Stimulated activated CD4-positive, alpha-beta T cell treated with anti-CD3 and anti-CD28 coated beads, Interleukin-2, amount 100 ng/mL, for 4 hours (primary cell): ENCODE measurements around the gene GLB1L2.

ENCODE experiments used
- DNase-seq: peaks from one replicate; pipeline ENCODE4 v3.0.0-alpha.2; 2020; ENCODE audit warnings: low read depth

GLB1L2 gene

DNA sequence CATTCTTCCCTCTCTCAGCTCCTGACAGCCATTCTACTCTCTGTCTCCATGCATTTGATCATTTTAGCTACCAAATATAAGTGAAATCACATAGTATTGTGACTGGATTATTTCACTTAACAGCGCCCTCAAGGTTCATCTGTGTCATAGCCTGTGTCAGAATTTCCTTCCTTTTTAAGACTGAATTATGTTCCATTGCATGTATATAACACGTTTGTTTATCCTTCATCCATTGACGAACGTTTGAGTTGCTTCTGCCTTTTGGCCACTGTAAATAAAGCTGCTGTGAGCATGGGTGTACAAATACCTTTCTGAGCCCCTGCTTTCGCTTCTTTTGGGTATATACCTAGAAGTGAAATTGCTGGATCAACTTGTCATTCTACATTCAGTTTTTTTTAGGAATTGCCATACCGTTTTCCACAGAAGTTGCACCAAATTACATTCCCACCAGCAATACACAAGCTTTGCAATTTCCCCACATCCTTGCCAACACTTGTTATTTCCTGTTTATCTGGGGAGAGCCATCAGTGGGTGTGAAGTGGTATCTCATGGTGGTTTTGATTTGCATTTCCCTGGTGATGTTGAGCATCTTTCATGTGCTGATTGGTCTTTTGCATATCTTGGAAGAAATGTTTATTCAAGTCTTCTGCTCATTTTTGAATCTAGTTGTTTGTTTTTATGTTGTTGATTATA is 17.5 kb downstream of the GLB1L2 start:
- no peak for DNase-seq

DNA sequence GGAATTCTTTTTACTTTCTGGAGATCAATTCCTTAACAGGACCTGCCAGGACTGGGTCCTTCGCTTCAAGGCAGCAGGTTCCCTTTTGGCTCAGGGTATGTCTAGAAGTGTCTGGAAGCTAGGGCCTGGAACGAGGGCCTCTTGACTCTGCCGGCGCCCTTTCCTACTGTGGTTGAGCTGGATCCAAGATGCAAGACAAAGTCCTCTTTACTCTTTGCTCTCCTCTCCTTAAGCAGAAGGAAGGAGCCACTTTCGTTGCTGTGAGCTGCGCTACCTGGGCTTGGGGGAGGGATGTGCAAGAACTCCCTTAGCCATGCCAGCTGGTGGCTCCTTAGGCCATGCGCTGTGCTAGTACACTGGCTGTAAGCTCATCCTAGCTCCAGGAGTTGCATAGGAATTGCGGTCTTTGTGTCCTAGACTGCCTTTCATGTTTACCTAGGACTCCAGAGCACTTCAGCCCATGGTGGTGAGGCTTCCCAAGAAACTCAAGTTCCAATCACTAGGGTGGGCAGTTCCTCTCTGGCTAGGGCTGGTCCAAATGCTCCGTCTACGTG is 18.1 kb downstream of the GLB1L2 start:
- DNase-seq = no peak

DNA sequence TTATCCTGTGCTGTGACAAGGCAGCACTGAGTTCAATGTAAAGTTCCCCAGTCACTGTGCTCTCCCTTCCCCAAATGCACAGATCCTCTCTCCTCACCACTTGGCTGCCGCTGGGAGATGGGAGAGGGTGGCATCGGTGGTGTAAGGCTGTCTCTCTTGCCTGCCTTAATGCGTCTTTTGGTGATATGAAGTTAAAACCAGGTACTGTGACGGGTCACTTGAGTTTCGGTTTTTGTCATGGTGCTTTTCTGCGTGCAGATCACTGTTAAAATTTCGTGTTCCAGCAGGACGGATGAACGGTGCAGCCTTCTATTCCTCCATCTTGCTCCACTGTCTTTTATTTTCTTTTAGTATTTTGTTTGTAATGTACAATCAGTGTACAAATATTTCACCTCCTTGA is 18.6 kb downstream of the GLB1L2 start:
- no peak for DNase-seq

DNA sequence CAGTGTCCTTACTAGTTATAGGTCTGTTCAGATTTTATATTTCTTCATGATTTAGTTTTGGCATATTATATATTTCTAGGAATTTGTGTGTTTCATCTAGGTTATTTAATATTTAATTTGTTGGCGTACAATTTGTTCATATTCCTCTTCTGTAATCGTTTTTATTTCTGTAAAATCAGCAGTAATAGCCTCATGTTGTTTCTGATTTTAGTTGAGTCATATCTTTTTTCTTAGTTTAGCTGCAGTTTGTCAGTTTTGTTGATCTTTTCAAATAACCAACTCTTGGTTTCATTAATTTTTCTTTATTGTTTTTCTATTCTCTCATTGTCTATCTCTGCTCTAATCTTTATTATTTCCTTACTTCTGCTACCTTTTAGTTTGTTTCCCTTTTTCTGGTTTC is 20.3 kb downstream of the GLB1L2 start:
- DNase-seq = no peak

DNA sequence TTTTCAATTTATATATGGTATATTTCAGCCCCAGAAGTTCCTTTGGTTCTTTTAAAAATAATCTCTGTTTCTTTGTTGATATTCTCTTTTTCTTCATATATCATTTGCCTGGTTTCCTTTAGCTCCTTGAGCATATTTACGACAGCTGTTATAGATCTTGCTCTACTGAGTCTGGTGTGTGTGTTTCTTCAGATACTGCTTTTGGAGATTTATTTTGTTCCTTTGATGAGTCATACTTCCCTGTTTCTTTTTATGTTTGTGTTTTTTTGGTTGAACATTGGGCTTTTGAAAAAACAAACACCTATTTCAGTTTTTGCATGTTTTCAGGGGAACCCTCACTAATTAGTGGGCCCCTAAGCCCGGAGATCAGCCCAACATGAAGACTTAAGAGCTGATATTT is 23.3 kb downstream of the GLB1L2 start:
- DNase-seq = no peak

DNA sequence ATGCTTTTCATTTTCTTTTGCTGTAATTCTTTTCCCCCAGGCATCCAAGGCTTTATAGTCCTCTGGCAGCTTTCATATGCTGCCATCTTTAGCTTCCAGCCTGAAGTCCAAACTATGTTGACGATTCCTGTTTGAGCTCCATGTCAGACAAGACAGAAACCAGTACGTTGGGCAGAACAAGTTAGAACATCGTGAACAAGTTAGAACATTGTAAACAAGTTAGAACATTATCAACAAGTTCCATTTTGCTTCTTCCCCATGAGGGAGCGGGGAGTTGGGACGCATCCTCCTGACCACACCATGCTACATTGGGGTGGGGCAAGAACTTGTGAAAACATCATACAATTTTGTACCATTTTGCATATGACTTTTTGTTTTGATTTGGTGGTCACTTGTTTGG is 23.9 kb downstream of the GLB1L2 start:
- no peak for DNase-seq

DNA sequence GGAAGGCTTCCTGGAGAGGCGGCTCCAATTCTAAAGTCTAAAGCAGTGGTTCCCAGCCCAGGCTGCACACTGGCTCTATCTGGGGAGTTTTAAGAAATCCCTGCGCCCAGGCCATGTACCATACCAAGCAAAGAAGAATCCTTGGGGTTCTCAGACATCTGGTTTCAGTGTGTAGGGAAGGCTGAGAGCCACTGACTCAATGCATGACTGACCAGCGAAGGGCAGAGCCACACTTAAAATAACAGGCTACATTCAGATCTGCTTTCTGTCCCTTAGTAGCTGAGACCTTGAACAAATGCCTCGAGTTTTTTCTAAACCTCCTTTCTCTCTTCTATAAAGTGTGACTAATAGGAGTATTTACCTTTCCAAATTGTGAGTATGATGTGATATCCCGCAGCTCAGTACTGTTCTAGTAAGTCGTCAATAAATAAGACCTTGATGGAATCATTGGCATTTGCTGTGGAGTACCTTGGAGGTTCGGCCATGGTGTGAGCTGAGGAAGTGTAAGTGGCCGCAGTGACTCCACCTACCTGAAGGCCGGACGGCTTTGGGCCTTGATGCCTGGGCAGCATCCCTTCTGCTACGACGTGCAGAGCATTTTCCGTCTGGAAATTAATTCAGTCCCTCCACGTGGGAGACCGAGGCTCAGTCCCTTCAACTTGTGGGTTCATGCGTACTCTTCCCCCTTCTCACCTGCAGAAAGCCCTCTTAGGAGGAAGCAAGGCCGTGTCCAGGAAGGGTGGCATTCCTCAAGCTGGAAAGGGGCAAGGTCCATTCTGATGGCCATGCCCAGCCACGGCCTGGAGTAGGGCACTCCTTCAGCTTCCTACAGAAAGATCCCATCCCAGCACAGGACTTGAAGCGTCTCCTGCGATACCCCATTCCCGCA is 25.1 kb downstream of the GLB1L2 start:
- DNase-seq = no peak

DNA sequence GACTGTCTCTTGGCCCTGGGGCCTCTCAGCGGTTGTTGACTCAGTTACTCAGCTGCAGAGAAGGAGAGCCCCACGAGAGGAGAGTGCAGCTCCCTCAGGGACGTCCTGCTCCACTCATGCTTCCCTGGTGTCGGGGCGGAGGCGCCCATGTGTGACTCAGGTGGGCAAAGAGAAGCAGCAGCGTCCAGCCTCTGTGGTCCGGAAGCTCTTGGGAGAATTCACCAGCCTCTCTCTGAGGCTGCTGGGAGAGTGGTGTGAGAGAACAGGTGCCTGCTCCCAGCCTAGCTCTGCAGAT is 25.7 kb downstream of the GLB1L2 start:
- no peak for DNase-seq

DNA sequence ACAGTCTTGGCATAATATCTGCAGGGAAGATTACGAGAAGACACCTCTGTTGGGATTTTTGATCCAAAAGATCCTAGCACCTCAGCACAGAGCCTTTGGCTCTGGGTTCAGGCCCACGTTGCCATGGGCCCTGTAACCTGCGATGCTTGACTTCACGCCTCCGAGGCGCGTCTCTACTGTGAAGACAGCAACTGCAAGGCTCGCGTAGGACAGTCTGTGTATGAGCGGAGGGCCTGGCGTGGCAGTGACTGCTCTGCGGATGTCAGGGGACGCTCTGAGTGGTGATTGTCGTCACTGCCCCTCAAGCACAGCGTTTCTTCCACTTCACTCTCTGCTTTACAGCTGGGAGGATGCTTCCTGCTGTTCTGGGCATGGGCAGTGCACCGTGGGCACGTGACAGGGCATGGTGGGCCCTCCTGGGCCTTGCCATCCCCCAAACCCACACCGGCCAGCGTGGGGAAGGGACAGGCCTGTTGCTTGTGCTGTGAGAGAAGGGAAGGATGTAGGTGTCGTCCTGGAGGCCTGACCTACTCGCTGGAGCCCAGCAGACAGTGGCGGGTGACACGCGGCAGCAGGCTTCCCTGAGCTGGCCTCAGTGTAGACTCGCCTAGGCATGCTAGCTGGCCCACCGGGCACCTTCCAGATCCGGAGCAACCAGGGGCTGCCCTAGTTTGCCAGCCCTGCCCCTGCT is 26.5 kb downstream of the GLB1L2 start:
- no peak for DNase-seq

DNA sequence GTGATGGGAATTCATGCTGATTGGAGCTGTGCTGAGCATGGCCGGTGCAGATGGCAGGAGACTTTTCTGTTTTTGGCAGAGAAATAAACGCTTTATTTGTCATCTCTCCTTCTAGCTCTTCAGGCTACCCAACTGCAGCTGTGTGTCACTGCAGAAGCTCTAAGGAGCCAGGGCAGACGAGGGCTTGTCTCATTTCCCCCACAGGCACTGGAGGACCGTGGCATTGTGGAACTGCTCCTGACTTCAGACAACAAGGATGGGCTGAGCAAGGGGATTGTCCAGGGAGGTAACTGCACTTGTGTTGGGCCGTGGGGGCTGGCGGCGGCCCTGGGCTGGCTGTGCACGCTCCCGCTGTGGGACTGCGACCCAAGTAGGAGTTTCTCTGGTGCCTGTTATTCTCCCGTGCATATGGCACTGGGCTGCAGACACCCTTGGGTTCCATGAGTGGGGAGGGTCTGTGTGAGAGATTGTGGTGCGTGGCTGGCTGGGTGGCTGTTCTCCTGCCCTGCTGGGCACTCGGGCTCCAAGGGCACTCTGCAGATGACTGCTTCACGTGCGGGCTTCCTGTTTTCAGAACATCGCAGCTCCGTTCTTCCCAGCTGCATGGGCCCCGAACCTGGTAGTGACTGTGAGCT is 27.2 kb downstream of the GLB1L2 start:
- DNase-seq = no peak

DNA sequence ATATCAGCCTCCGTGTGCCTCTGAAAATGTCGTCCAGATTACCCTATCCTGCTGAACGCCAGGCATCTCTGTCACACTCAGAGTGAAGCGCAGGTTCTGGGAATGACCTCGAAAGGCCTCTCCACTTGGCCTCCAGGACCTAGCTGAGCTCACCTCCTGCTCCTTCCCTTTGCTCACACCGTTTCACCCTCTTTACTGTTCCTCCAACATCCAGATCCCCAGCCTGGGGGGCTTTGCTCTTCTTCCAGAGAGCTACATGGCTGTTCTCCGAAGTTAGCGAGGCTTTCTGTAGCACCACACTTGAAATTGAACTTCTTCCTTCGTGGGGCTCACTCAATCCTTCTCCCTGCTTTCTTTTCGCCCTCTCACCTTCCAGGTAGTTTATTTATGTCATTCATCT is 27.9 kb downstream of the GLB1L2 start:
- DNase-seq = no peak

DNA sequence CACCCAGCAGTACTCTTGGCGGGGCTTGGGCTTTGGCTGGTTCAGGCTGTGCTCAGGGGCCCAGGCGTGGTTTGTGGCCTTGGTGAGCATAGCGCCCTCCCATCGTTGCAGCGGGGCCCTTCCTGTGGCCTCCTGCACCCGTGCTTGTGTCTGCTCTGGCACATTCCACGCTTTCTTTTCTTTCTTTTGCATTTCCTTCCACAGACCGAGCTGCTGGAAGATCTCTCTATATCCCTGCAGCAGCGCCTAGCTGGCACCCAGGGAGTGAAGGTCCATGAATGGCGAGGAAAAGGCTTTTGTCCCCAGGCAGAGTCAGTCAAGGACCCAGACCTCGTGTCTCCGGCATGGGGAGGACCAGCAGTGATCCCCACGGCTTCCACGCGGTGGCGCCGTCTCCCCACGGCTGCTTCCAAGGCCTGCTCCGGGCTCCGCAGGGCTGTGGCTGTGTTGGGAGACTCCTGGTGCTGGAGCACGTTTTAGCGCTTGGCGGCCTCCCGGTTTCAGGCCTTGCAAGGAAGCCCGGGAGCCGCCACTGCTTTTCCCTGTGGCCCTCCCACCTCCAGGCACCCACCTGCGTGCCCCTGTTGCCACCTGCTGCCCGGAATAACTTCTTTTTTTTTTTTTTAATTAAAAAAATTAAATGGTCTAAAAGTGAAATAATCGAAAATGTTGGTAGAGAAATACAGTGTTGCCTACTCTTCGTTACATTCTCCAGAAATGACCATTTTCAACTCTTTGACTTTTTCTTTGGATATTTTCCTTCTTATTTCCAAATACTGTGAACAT is 28.5 kb downstream of the GLB1L2 start:
- peak; percentile 51 for DNase-seq

DNA sequence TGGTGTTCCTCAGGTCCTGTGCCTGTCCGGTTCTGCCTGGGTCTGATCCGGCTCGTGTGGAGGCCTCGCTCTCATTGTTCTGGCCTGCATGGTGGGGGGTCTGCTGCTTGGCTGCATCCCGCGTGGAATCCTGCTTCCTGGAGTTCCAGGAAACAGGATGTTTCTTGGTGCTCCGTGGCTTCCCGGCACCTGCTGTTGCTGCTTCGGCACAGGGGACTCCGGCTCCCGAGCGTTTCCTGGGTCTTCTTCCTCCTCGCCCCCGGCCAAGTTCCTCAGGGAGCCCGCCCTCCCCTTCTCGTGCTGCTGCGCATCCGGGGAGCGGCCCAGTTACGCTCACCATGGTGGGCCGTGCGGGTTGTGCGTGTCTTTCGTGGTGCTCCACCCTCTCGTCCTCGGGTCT is 29.9 kb downstream of the GLB1L2 start:
- no peak for DNase-seq

DNA sequence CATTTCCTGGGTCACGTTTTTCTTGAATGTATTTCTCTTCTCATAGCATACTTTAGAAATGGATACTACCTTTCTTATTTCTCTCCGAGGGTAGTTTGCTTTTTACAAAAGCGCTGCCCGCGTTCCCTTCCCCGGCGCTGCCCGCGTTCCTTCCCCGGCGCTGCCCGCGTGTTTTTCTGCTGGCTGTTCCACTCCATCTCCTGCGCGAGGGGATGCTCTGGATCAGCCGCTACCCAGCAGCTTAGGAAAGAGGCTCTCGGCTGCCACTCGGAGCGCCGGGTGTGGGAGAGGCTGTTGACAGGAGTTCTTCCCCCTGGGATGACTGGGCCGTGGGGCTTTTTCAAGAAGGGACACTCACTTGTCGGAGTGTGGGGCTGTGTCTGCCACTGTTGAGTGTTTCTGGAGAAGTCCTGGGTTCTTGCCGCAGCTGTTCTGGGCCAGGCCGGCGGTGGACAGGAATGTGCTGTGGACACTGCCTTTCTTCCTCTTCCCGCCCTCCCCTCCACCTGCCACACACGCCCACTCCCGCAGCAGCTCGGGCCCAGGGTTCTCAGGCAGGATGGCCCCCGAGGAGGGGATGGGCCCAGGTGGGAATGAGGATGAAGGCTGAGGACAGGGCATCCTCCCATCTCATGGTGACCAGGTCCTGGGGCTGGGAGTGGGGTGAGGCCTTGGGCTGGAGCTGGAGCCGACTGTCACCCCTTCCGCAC is 30.6 kb downstream of the GLB1L2 start:
- no peak for DNase-seq

DNA sequence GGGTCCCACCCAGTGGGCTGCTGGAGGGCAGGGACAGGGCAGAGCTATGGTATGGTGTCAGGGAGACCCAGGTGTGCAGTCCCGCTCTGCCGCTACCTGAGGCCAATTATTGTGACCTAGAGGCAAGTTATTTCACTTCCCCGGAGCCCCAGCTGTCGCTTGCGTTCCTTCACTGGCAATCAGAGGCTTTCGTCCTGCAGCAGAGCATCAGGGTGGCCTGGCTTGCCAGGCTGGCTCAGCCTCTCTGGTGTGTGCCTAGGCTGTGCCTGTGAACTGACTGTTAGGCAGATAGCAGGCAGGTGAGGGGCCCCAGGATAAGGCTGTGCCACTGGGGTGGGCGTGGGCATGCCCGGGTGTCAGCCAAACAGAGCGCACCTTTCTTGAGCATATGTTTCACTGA is 31.4 kb downstream of the GLB1L2 start:
- DNase-seq = no peak

DNA sequence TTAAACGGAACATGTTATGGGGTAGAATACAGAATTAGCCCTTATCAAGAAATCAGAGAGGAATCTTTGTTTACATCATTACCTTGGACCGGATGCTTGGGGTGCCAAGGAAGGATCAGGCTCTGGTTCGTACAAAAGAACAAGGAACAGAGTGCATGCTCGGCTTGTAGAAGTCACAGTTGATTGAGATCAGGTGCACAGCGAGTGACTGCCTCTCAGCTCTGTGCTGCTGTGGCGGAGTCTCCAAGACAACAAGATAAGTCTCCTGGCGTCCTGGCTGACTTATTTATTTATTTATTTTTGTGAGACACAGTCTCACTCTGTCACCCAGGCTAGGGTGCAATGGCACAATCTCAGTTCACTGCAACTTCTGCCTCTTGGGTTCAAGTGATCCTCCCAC is 31.8 kb downstream of the GLB1L2 start:
- DNase-seq = no peak

DNA sequence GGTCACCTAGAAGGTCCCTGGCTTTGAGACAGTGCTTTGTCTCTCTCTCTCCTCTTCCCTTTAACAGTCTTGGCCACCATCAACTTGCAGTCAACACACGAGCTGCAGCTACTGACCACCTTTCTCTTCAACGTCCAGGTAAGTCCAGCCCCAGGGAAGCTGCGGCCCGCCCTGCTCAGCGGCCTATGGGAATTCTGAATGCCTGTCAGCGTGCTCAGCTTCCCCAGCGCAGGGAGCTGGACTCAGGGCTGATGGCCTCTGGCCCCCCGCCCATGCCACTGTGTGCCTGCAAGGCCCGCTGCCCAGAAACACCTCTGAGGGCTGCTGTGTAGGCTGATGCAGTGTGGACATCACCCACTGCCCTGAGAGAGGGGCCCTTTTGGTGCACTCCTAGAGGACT is 32.5 kb downstream of the GLB1L2 start:
- DNase-seq = no peak

DNA sequence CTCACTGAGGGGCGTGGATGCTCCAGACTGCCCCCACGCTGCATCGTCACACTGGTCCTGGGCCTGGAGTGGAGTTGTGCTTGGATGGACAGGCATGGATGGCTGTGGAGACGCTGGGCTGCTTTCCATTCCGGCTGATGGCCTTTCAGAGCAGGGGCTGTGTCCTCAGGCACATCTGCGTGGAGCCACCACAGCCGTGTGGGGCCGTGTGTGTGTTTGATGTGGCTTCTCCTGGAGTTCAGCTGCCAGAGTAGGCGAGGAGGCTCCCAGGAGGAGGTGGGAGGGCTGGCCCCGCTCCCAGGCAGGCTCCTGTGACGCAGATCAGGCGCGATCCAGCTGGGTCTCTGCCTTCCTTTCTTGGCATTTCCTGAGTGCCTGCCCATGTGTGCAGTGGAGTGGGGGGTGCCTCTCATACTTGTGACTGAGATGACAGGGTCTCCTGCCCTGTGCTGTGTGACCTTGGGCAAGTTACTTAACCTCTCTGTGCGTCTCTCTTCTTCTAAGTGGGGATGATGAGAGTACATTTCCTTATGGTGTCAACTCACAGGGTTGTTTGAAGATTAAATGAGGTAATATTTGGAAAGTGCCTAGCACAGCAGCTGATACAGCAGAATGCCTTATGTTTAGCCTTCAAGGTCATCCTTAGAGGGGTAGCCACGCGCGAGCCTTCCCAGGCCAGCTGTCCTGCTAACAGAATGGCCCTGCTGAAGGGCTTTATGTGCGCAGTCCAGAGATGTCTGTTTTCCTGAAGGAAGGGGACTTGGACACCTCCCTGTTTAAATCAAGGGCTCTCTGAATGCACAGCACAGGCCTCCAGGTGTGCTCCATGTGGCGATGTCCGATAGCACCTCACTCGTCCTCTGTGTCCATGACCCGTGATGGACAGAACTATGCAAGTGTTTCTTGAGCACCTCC is 33.5 kb downstream of the GLB1L2 start:
- DNase-seq = no peak

DNA sequence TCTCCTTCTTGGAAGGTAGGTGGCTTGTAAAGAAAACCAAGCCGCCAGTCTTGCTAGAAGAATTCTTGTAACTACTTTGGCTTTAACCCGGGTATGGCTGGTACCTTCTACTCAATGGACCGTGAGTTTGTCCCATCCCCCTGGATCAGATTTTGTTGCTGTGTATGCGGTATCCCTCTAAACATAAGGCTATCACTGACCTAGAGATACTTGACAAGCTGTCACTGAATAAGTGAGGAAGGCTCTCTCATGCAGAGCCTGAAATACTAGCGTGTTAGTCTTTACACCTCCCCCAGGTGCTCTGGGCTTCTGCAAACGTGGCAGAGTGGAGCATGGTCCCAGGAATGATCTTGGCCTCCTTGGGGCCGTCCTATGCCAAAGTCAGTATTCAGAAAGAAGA is 34.5 kb downstream of the GLB1L2 start:
- no peak for DNase-seq

DNA sequence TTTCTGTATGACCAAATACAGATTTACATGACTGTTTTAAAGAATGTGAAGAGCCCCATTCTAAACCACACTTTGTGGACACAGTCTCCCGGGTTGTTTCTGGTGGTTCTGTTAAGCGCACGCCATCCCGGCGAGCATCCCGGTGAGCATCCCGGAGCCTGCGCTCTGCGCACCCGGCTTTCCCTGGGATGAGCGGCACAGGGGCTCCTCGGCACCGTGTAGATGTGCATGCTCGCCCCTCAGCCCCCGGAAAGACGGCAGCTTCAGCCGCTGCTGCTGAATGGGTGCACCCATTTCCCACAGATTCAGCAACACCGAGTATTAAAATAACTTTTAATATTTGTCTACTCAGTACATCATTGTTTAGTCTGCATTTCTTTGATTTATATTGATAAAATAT is 36.0 kb downstream of the GLB1L2 start:
- DNase-seq = no peak
